A549 (cell line): ENCODE data around the gene AXL. TPM values are rescaled to one million over a fixed set of nuclear protein-coding genes. Genes with fewer than 3 reads are reported as not detected.
A peak's percentile ranks its signal among the peaks of the same experiment; 100 is the strongest.

ENCODE experiments used
- ATAC-seq, 2 experiments: fragments of 200-7000 bp in 1 of 2; fragments of >200 bp in 1 of 2; cut with Nextera tagmentation in 1 of 2; cut with Tn5 transposase in 1 of 2; 3 replicates each; pipeline versions ENCODE4 v1.8.0 to v1.9.1; 2018 to 2020; ENCODE audit warnings: mild to moderate bottlenecking in 1 of 2, moderate library complexity in 1 of 2
- CTCF ChIA-PET: fragments of 300-600 bp; sonication (Branson Sonifier 250); formaldehyde crosslinking; extraction: SDS; loops from one replicate; lab custom pipeline; 2021; ENCODE audit warnings: antibody characterized with exemption, inconsistent platforms; lab: Yijun Ruan, JAX
- POLR2A ChIA-PET: fragments of 350-600 bp; formaldehyde crosslinking; extraction: SDS; loops from one replicate; lab custom pipeline; 2021; ENCODE audit warnings: antibody characterized with exemption, inconsistent platforms; lab: Yijun Ruan, JAX
- DNase-seq, 2 experiments: peaks; one replicate each; pipeline versions ENCODE4 v3.0.0 to v3.0.0-alpha.2; 2011 to 2016; ENCODE audit warnings: low read depth in 1 of 2, low spot score in 1 of 2
- FAIRE-seq: peaks from 2 replicates; lab custom pipeline; 2011; peaks lifted over from hg19 to GRCh38; lab: Jason Lieb, UNC
- H3K27ac ChIP-seq, 2 experiments: fragments of >200 bp; sonication (Bioruptor Twin); formaldehyde crosslinking; 3 replicates each; pipeline ENCODE4 v1.5.1; 2016 to 2017
- H3K4me1 ChIP-seq: fragments of >200 bp; sonication (Bioruptor Twin); formaldehyde crosslinking; 3 replicates; pipeline ENCODE4 v1.6.1; 2016
- H3K4me2 ChIP-seq: fragments of >200 bp; sonication (Bioruptor Twin); formaldehyde crosslinking; 3 replicates; pipeline ENCODE4 v1.6.1; 2016
- H3K4me3 ChIP-seq: fragments of >200 bp; sonication (Bioruptor Twin); formaldehyde crosslinking; 3 replicates; pipeline ENCODE4 v1.5.1; 2016
- H3K9me3 ChIP-seq: fragments of >200 bp; sonication (Bioruptor Twin); formaldehyde crosslinking; 3 replicates; pipeline ENCODE4 v1.6.1; 2016
- BCL3 ChIP-seq: fragments of >200 bp; sonication (Bioruptor Twin); formaldehyde crosslinking; IDR thresholded peaks from 3 replicates; pipeline ENCODE4 v1.6.1; 2016
- EHF ChIP-seq: fragments of 250-450 bp; sonication (Bioruptor Pico); IDR thresholded peaks from 2 replicates; pipeline ENCODE4 v1.5.0; 2020; ENCODE audit warnings: mild to moderate bottlenecking
- ELK1 ChIP-seq: fragments of 150-350 bp; IDR thresholded peaks from 2 replicates; pipeline ENCODE4 v1.6.1; 2014; ENCODE audit warnings: low read depth, mild to moderate bottlenecking, low read length
- HEYL ChIP-seq: fragments of 250-450 bp; sonication (Bioruptor Pico); IDR thresholded peaks from 2 replicates; pipeline ENCODE4 v1.8.0; 2021; ENCODE audit warnings: mild to moderate bottlenecking, moderate library complexity
- HOXB5 ChIP-seq: fragments of 250-450 bp; sonication (Bioruptor Pico); IDR thresholded peaks from 2 replicates; pipeline ENCODE4 v1.5.0; 2020; ENCODE audit warnings: mild to moderate bottlenecking, moderate library complexity
- JUN ChIP-seq, 2 experiments: fragments of >200 bp; sonication (Bioruptor Twin); formaldehyde crosslinking; IDR thresholded peaks; 2 replicates in 1 of 2; 3 replicates in 1 of 2; pipeline ENCODE4 v1.6.1; 2016 to 2017
- JUNB ChIP-seq: fragments of >200 bp; sonication (Bioruptor Twin); formaldehyde crosslinking; IDR thresholded peaks from 2 replicates; pipeline ENCODE4 v1.6.1; 2016
- MAFK ChIP-seq: fragments of 450-650 bp; IDR thresholded peaks from 2 replicates; pipeline ENCODE4 v1.6.1; 2014; ENCODE audit not compliant: partially characterized antibody
- NPAS2 ChIP-seq: fragments of 250-450 bp; sonication (Bioruptor Pico); IDR thresholded peaks from 2 replicates; pipeline ENCODE4 v1.8.0; 2022; ENCODE audit warnings: mild to moderate bottlenecking, moderate library complexity, borderline replicate concordance
- PBX3 ChIP-seq: IDR thresholded peaks from 2 replicates; pipeline ENCODE4 v1.6.1; 2012
- PHF8 ChIP-seq: fragments of 200-600 bp; sonication (generic); IDR thresholded peaks from 2 replicates; pipeline ENCODE4 v1.6.1; 2016; ENCODE audit warnings: low read depth, mild to moderate bottlenecking, antibody characterized with exemption, moderate library complexity, borderline replicate concordance
- RCOR1 ChIP-seq: fragments of 150-350 bp; IDR thresholded peaks from 2 replicates; pipeline ENCODE4 v1.6.1; 2014; ENCODE audit warnings: antibody characterized with exemption, low read length, low read depth
- TP53 ChIP-seq: fragments of 250-450 bp; sonication (Bioruptor Pico); IDR thresholded peaks from 2 replicates; pipeline ENCODE4 v1.5.0; 2021; ENCODE audit warnings: mild to moderate bottlenecking, moderate library complexity
- ZC3H11A ChIP-seq: fragments of 450-650 bp; IDR thresholded peaks from 2 replicates; pipeline ENCODE4 v1.6.1; 2014; ENCODE audit warnings: antibody characterized with exemption, mild to moderate bottlenecking
- ZFP36 ChIP-seq: fragments of 450-650 bp; IDR thresholded peaks from 2 replicates; pipeline ENCODE4 v1.6.1; 2014; ENCODE audit warnings: borderline replicate concordance; ENCODE audit not compliant: partially characterized antibody
- WGBS: methylation state at CpG from one replicate; pipeline ENCODE4 v1.1.6; 2017; ENCODE audit errors: missing lambda C conversion rate; 5-methylcytosine and 5-hydroxymethylcytosine counted together
- polyA plus RNA-seq, 4 experiments: library from polyadenylated mRNA; depleted of rRNA in 3 of 4; stranded (reverse); fragments of >200 nt; fragmentation: RNase III in 1 of 4; extraction: RNeasy Plus Mini Kit Qiagen cat#74134 plus additional on column Dnase treatment in 1 of 4; gene quantifications; 2 replicates in 3 of 4; 3 replicates in 1 of 4; pipeline ENCODE4 v1.2.3, GENCODE V29; 2011 to 2017

The AXL gene
- polyA plus RNA-seq, 2 of the 4 experiments (the other 2 are of a cell fraction): 45.4 to 60.1 TPM

- FAIRE-seq (peak; percentile 79), DNase-seq (no peak), ATAC-seq (no peak)
- ChIA-PET CTCF (interaction anchor here (0.7 to 16.4 kb wide), 10 partner anchors 7 to 967 kb away, joined by 3 to 295 read pairs (median 10); partner anchors contain the start of gene HNRNPUL1), POLR2A (no interaction called here)
- no peaks in the 10 kb centered on the region for H3K9me3 ChIP-seq
- peaks cover 26% of the 10 kb centered on the region for H3K4me1 ChIP-seq
- TF ChIP-seq HOXB5 (CRISPR knock-in tag) (no peak), BCL3 (no peak), RCOR1 (no peak), PHF8 (no peak), MAFK (no peak), TP53 (no peak), EHF (CRISPR knock-in tag) (no peak), ZFP36 (no peak), JUNB (no peak), ELK1 (no peak), ZC3H11A (no peak), JUN (IDR thresholded peaks at IDR 0.05) (no peak), HEYL (CRISPR knock-in tag) (no peak)
- 92% methylated on average over 3 of the region's 3 CpGs for WGBS
- no peak overlapping the region for H3K4me3 ChIP-seq
- no peak overlapping the region for H3K4me2 ChIP-seq
- peak overlapping the region in 1 of 2 experiments; percentile 59; a peak in 3 of 6 replicates for H3K27ac ChIP-seq
Measured at GRCh38 chr19:41230067-41230857, 11.2 kb downstream of the AXL start.

- H3K9me3 ChIP-seq: no peaks in the 10 kb centered on the region
- POLR2A ChIA-PET: no interaction called here
- no peak overlapping the region for H3K4me2 ChIP-seq
- CTCF ChIA-PET: interaction anchor here (0.9 to 9.4 kb wide), 7 partner anchors 12 to 76 kb away, joined by 3 to 119 read pairs (median 7); partner anchors contain the start of gene HNRNPUL1
- TF ChIP-seq NPAS2: no peak
- H3K4me1 ChIP-seq: peaks cover 11% of the 10 kb centered on the region
- WGBS: 96% methylated on average over 8 of the region's 8 CpGs
- no peak overlapping the region for H3K27ac ChIP-seq
- DNase-seq (no peak), ATAC-seq (no peak), FAIRE-seq (no peak)
- H3K4me3 ChIP-seq: no peak overlapping the region
Measured at GRCh38 chr19:41232686-41233085, 13.7 kb downstream of the AXL start.

- ChIA-PET POLR2A (interaction anchor here (1.7 kb wide), 1 partner anchor 7 kb away, joined by 6 read pairs; no protein-coding TSS in a partner anchor), CTCF (interaction anchor here (0.9 to 9.4 kb wide), 4 partner anchors 15 to 75 kb away, joined by 3 to 119 read pairs (median 58); partner anchors contain the start of gene HNRNPUL1)
- 92% methylated on average over 4 of the region's 4 CpGs for WGBS
Measured at GRCh38 chr19:41233748-41234240, 14.8 kb downstream of the AXL start.

More at GRCh38 chr19:41233748-41234240, 14.8 kb downstream of the AXL start:
- peaks cover 6% of the 10 kb centered on the region; the same call in 2 of the 3 replicates for H3K4me1 ChIP-seq
- no peaks in the 10 kb centered on the region for H3K9me3 ChIP-seq
- H3K4me3 ChIP-seq: no peak overlapping the region
- peak overlapping the region in 1 of 2 experiments; percentile 5; a peak in 1 of 6 replicates for H3K27ac ChIP-seq
- H3K4me2 ChIP-seq: no peak overlapping the region
- ATAC-seq: no peak
- TF ChIP-seq PBX3: no peak
- TF ChIP-seq RCOR1: peak; percentile 79; the same call in 1 of the 2 replicates
- peak; percentile 92 for TF ChIP-seq ZFP36
- FAIRE-seq: no peak
- no peak for DNase-seq
